Adrenal gland (tissue), 12 donors: Measurements from ENCODE around the gene METTL5. TPM values are rescaled to one million over a fixed set of nuclear protein-coding genes. Genes with fewer than 3 reads are reported as not detected.

Experiments used
- DNase-seq, 7 donors: peaks; one replicate each; pipeline ENCODE4 v3.0.0-alpha.2; 2019 to 2020
- H3K27ac ChIP-seq, 5 donors: fragments of 200-600 bp; sonication (generic) in 4 of 5; 1 replicate in 3 of 5; 2 replicates in 2 of 5; pipeline versions ENCODE4 v1.5.1 to v1.8.0; 2016 to 2020; ENCODE audit warnings: mild to moderate bottlenecking in 1 of 5
- H3K27me3 ChIP-seq: fragments of 200-600 bp; 2 replicates; pipeline ENCODE4 v1.8.0; 2021
- H3K36me3 ChIP-seq, 2 donors: fragments of 200-600 bp; replicated peaks in 1 of 2; 1 replicate in 1 of 2; 2 replicates in 1 of 2; pipeline versions ENCODE4 v1.5.1 to v1.8.0; 2018 to 2022
- H3K4me1 ChIP-seq, 2 donors: fragments of 200-600 bp; replicated peaks in 1 of 2; 1 replicate in 1 of 2; 2 replicates in 1 of 2; pipeline versions ENCODE4 v1.5.1 to v1.8.0; 2018 to 2021
- H3K4me3 ChIP-seq, 4 donors: fragments of 200-600 bp; sonication (generic) in 3 of 4; one replicate each; pipeline ENCODE4 v1.5.1; 2016 to 2018
- H3K9me3 ChIP-seq, 3 donors: fragments of 200-600 bp; sonication (generic) in 1 of 3; replicated peaks in 1 of 3; 1 replicate in 2 of 3; 2 replicates in 1 of 3; pipeline versions ENCODE4 v1.5.1 to v1.8.0; 2016 to 2021
- POLR2A ChIP-seq, 2 donors: fragments of 450-650 bp; IDR thresholded peaks; one replicate each; pipeline ENCODE4 v1.6.1; 2017; ENCODE audit warnings: antibody characterized with exemption in 2 of 2, mild to moderate bottlenecking in 2 of 2, moderate library complexity in 1 of 2
- WGBS, 4 donors: extraction: QIAGEN DNeasy Blood & Tissue Kit in 2 of 4; methylation state at CpG; one replicate each; pipeline versions ENCODE4 v1.1.5 to v1.1.7; 2013 to 2017; 5-methylcytosine and 5-hydroxymethylcytosine counted together
- intact Hi-C, 2 donors: fragments of 100-400 bp; cut with DNase I; formaldehyde crosslinking; loops; one replicate each; pipeline versions ENCODE4 v1.14.1 to v1.15.0; 2022 to 2023
- polyA plus RNA-seq, 3 donors: library from polyadenylated mRNA; stranded (reverse); fragments of 200-250 nt in 2 of 3; fragments of 350-450 nt in 1 of 3; fragmentation: Illumina TruSeq in 1 of 3; extraction: RNeasy Lipid Tissue Mini Kit (QIAGEN cat#74804) in 1 of 3; gene quantifications; one replicate each; pipeline ENCODE4 v1.2.3, GENCODE V29; 2013 to 2014
- total RNA-seq, 9 donors: library from RNA; depleted of rRNA in 4 of 9; stranded (reverse); fragments of >200 nt in 4 of 9; fragments of 120-200 nt in 1 of 9; fragmentation: NEBNext Ultra II Directional in 1 of 9; extraction: Animal tissue kit (Norgen Biotek cat#: 25700) in 1 of 9; gene quantifications; one replicate each; pipeline versions ENCODE4 v1.1.0 to v1.2.4, GENCODE V29; 2013 to 2023
- TF ChIP-seq, protein P1 (sequence below), 6 experiments: fragments of 450-650 bp in 4 of 6; fragments of 200-600 bp in 2 of 6; sonication (generic) in 1 of 6; IDR thresholded peaks; 1 replicate in 5 of 6; 2 replicates in 1 of 6; pipeline versions ENCODE4 v1.5.1 to v1.8.0; 2016 to 2021; ENCODE audit warnings: antibody characterized with exemption in 6 of 6, mild to moderate bottlenecking in 2 of 6, moderate library complexity in 1 of 6
- donor health status: healthy with polysubstance abuse.
- donor health status: Bipolar disorder and iron deficiency.
- donor health status: DM: yes; HTN: yes; CAD: no.
- donor health status: DM: no; HTN: no; CAD: no.
- donor health status: DM: no; HTN: no; CAD: no.
- donor health status: DM: yes; HTN: yes; CAD: no.

The METTL5 gene
- total and polyA plus RNA-seq, 12 donors: 18.2 to 89.1 (median 50.2) TPM

DNA sequence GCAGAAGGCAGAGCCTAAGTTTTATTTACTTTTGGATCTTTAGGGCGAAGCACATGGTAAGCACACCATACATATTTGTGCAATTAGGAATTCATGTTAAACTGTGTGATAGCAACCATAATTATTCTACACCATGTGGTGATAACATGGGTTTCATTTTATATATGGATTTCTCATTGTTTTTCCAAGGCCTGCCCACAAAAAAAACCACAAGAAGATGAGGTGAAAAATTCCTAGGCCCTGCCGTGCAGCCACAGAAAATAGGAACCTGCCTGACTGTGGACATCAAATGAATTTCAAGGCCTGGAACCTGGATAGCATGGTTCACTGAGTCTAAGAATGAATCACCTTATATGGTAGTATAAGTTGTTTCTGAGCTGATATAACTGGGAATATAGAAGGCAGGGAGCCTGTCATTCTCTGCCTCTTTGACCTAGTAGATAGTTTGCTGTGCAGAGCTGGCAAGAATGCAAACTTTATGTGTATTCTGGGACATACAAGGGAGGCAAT, 48.4 kb downstream of the METTL5 start:
- no peak for DNase-seq
- TF ChIP-seq POLR2A (IDR thresholded peaks at IDR 0.05): no peak
- TF ChIP-seq, protein P1, sequence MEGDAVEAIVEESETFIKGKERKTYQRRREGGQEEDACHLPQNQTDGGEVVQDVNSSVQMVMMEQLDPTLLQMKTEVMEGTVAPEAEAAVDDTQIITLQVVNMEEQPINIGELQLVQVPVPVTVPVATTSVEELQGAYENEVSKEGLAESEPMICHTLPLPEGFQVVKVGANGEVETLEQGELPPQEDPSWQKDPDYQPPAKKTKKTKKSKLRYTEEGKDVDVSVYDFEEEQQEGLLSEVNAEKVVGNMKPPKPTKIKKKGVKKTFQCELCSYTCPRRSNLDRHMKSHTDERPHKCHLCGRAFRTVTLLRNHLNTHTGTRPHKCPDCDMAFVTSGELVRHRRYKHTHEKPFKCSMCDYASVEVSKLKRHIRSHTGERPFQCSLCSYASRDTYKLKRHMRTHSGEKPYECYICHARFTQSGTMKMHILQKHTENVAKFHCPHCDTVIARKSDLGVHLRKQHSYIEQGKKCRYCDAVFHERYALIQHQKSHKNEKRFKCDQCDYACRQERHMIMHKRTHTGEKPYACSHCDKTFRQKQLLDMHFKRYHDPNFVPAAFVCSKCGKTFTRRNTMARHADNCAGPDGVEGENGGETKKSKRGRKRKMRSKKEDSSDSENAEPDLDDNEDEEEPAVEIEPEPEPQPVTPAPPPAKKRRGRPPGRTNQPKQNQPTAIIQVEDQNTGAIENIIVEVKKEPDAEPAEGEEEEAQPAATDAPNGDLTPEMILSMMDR (IDR thresholded peaks at IDR 0.05): no peak
- Histone ChIP-seq H3K4me3 (no peak overlapping the region), H3K27me3 (no peaks in the 10 kb centered on the region), H3K27ac (no peak overlapping the region), H3K9me3 (no peaks in the 10 kb centered on the region), H3K36me3 (no peaks in the 10 kb centered on the region), H3K4me1 (no peaks in the 10 kb centered on the region)
- WGBS, 4 donors: 57 to 82% (median 66%) methylated on average over 2 of the region's 2 CpGs
- intact Hi-C loops: no loop called here

DNA sequence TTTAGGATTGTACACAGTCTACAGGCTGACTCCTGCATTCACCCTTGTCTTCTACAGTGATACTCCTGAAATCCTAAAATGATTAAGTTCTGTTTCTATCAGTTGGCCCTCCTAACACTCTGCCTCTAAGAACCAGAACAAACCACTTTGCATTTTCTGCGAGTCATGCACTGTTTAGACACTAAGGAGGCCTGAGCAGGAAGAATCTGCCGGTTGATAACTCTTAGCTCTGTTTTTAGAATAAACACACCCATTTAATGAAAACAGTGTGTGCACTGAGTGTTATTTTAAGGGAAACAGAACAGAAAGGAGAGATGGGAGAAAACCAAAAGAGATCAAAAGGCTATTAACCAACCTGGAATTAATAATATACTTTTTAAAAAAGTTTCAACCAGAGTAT, 48.9 kb downstream of the METTL5 start:
- H3K36me3 ChIP-seq: no peaks in the 10 kb centered on the region
- TF ChIP-seq, protein P1 (IDR thresholded peaks at IDR 0.05): no peak
- TF ChIP-seq POLR2A (IDR thresholded peaks at IDR 0.05): no peak
- 37 to 65% (median 61%) methylated on average over 2 of the region's 2 CpGs for WGBS, 4 donors
- H3K4me1 ChIP-seq: no peaks in the 10 kb centered on the region
- intact Hi-C loops: no loop called here
- H3K27ac ChIP-seq: no peak overlapping the region
- no peaks in the 10 kb centered on the region for H3K27me3 ChIP-seq
- no peaks in the 10 kb centered on the region for H3K9me3 ChIP-seq
- no peak overlapping the region for H3K4me3 ChIP-seq
- DNase-seq: no peak

DNA sequence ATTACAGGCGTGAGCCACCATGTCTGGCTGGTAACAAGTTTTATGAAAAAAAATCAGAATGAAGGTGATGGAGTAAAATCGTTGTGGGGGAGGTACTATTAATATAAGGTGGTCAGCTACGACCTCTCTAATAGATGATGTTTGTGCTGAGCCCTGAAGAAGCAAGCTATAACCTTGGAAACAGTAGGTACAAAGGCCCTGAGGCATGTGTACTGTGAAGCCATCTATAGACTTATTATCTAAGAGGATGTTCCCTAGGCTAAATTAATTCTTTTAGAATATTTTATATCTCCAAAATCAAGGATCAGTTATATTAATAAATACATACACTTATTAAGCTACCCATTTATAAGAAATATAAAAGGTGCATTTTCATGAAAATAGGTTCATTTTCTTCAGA, 49.4 kb downstream of the METTL5 start:
- H3K9me3 ChIP-seq: no peaks in the 10 kb centered on the region
- H3K27me3 ChIP-seq: no peaks in the 10 kb centered on the region
- H3K4me1 ChIP-seq: no peaks in the 10 kb centered on the region
- WGBS, 4 donors: 73 to 86% (median 73%) methylated on average over 3 of the region's 3 CpGs
- intact Hi-C loops: no loop called here
- no peak for TF ChIP-seq POLR2A (IDR thresholded peaks at IDR 0.05)
- TF ChIP-seq, protein P1 (IDR thresholded peaks at IDR 0.05): no peak
- no peak overlapping the region for H3K27ac ChIP-seq
- H3K4me3 ChIP-seq: no peak overlapping the region
- no peaks in the 10 kb centered on the region for H3K36me3 ChIP-seq
- no peak for DNase-seq

DNA sequence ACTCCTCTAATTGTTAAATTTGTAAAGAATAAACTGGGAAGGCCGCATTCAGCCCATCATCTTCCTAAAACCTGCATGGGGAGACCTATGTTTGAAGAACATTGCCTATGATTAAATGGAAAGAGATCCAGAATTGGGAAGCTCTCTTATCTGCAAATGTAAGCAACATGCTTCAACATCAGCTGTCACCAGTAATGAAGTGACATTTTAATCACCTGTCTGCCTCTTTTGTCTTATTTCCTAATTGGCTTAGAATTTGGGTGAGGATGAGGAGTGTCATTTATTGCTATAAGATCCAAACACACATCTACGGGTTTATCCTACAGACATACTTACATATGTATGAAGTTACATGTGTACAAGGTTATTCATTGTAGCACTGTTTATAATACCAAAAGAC, 52.1 kb downstream of the METTL5 start:
- Histone ChIP-seq H3K4me3 (no peak overlapping the region), H3K36me3 (no peaks in the 10 kb centered on the region), H3K27ac (no peak overlapping the region), H3K4me1 (peaks cover 0 to 11% of the 10 kb centered on the region in 2 donors), H3K27me3 (peaks cover 16% of the 10 kb centered on the region), H3K9me3 (no peaks in the 10 kb centered on the region)
- intact Hi-C loops: no loop called here
- DNase-seq: no peak
- TF ChIP-seq POLR2A (IDR thresholded peaks at IDR 0.05): no peak
- TF ChIP-seq, protein P1 (IDR thresholded peaks at IDR 0.05): no peak
- 76 to 87% (median 81%) methylated on average over 2 of the region's 2 CpGs for WGBS, 4 donors
